Activated naive CD4-positive, alpha-beta T cell (primary cell): ENCODE measurements around the gene GPRC5B.

Source experiments
- DNase-seq, 4 experiments: peaks; one replicate each; lab custom pipeline; 2025; lab: John Stamatoyannopoulos, UW

Gene GPRC5B

DNA sequence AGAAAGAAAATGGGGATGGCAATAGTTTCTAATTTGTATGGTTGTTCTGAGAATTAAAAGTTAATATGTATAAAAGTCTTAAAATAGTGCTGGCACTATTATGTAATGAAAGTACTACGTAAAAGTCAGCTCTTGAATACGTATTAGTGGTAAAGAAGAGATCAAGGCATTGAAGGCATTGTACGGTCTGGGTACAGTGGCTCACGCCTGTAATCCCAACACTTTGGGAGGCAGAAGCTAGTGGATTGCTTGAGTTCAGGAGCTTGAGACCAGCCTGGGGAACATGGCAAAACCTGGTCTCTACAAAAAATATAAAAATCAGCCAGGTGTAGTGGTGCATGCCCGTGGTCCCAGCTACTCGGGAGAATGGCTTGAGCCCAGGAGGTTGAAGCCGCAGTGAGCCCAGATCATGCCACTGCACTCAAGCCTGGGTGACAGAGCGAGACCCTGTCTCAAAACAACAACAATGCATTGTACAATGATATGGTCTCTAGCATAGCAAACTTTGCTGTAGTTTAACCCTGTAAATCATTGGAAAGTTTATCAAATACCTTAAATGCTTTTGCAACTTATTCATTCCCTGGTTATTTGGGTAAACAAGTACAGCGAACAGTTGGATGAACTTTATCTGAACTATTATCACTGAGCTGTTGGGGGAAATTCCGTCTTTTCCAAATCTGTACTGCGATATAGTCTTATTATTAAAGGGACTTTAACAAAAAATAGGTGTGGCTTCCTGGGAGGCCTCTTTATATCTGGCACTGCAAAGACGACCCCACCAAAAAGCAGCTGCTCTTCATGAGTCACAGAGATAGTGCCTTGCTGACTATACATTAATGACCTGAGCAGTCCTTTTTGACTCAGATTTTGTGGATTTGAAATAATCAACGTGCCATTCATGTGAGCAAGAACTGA lies 73.6 kb downstream of the GPRC5B start:
- DNase-seq, result no peak

DNA sequence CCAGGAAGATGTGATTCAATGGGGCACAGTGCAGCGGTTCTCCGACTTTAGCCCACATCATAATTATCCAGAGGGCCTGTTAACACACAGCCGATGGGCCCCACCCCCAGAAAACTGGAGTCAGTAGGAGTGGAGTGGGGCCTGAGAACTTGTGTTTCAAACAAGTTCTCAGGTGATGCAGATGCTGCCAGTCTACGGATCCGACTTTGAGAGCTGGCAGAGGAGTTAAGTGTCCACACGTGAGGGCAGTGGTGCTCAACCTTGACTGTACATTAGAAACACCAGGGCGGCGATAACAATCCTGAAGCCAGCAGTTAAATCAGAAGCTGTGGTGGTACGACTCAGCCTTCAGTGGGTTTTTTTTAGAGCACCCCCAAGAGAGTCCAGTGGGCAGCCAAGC lies 75.0 kb downstream of the GPRC5B start:
- DNase-seq, result no peak

DNA sequence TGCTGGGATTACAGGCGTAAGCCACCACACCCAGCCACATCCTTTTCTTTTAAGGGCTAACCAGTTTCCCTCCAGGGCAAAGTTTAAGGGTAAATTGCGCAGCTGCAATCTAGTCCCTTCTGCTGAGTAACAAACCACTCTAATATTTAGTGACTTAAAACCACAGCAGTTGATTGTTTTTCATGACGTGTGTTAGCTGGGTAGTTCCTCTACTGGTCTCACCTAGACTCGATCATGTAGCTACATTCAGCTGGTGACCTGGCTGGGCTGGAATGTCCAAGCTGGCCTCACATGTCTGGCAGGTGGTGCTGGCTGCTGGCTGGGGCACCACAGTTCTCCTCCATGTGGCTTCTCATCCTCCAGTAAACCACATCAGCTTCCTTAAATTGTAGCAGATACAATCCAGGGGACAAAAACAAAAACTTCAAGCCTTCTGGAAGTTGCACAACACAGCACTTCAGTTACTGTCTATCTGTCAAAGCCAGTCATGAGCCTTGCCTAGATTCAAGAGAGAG lies 75.5 kb downstream of the GPRC5B start:
- no peak for DNase-seq

DNA sequence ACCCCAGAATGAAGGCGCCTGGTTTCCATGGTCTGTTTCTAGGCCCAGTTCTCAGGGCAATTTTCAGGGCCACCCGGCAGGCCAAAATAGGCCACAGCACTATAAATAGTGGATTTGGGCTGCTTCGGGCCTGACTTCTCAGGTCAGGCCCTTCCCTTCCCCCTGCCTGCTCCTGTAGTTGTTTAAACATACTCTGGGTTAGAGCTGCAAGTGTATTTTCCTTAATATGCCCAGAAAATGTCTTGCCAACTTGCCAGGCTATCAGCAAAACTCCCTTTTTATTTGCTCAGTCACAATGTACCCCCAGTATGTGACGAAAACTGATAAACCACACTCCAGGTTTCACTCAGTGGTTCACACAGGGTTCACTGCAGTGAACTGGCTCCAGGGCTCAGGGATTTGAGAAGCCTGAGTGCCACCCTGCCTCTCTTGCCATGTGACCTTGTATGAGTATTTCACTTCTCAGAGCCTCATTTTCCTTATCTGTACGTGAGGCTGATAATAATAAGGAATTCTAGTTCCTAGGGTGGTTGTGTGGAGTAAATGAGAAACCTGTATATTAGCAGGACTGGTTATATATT lies 76.5 kb downstream of the GPRC5B start:
- no peak for DNase-seq
